SU-DHL-6 (cell line): ENCODE results near the gene SLC25A48.
"Not testable (repeated sequence)": the region's sequence is repeated elsewhere in the genome, so short reads cannot be mapped to it uniquely, and the experiment has no call there.

Experiments
- CTCF ChIP-seq: fragments of 200-600 bp; sonication (generic); IDR thresholded peaks from one replicate; pipeline ENCODE4 v1.5.1; 2017; ENCODE audit warnings: antibody characterized with exemption, mild to moderate bottlenecking, low read length, moderate library complexity; ENCODE audit not compliant: insufficient read depth, poor library complexity, severe bottlenecking
- EZH2phosphoT487 ChIP-seq: fragments of 200-600 bp; sonication (generic), shearing (Covaris generic); conservative IDR thresholded peaks from 2 replicates; pipeline ENCODE4 v1.6.1; 2018; ENCODE audit warnings: mild to moderate bottlenecking, antibody characterized with exemption, low read length, moderate library complexity, mixed read lengths

- not testable (repeated sequence) for TF ChIP-seq CTCF, EZH2phosphoT487
These were observed 3.9 kb downstream of the SLC25A48 start for GRCh38 chr5:135838395-135838794.
